LNCaP clone FGC (cell line): ENCODE measurements around the gene DPH1.

ENCODE experiments used
- DNase-seq: peaks from one replicate; pipeline ENCODE4 v3.0.0-alpha.2; 2011; ENCODE audit warnings: low read depth
- H3K4me3 ChIP-seq: 2 replicates; pipeline ENCODE4 v1.5.1; 2011; ENCODE audit warnings: mild to moderate bottlenecking, low read depth, low read length, control low read depth
- TF ChIP-seq, protein P1 (sequence below): IDR thresholded peaks from 2 replicates; pipeline ENCODE4 v1.5.1; 2012; ENCODE audit warnings: mild to moderate bottlenecking; ENCODE audit not compliant: control insufficient read depth, insufficient read depth; ENCODE audit errors: extremely low read depth

Gene DPH1

DNA sequence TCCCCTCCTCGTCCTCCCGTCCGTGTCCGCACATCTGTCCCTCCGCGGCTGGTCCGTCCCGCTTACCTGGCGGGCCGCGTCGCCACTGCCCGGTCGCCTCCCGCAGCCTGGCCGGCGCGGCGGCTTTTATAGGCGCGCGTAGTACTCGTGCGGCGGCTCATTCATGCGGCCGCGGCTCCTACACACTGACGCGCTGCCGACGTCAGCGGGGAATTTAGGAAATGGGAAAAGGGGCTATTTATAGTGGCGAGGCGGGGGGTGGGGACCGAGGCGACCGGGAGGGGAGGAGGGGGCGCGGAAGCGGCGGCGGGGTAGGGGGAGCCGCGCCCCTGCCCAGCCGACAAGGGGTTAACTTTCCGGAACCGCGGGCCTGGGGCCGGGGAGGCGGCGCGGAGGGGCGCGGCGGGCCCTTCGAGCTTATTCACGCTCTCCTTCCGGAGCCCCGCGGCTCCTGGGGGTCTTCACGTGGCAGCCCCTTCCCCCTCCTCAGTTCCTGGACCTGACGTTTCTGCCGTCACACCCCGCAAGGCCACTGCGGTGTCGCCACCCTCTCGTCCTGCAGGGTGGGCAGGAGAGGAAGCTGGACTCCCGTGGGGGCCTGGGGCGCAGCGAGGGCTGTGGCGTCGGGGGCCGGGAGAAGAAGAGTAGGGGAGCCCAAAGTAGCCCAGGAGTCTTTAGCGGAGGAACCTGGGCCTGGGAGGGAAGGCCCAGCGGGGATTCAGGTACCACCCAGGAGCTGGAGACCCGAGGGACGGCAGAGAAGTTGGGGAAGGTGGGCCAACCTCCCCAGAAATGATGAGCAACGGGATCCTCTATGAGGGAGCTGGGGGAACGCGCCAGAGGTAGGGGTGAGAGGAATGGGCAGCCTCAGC lies 21.3 kb downstream of the DPH1 start:
- TF ChIP-seq, protein P1, sequence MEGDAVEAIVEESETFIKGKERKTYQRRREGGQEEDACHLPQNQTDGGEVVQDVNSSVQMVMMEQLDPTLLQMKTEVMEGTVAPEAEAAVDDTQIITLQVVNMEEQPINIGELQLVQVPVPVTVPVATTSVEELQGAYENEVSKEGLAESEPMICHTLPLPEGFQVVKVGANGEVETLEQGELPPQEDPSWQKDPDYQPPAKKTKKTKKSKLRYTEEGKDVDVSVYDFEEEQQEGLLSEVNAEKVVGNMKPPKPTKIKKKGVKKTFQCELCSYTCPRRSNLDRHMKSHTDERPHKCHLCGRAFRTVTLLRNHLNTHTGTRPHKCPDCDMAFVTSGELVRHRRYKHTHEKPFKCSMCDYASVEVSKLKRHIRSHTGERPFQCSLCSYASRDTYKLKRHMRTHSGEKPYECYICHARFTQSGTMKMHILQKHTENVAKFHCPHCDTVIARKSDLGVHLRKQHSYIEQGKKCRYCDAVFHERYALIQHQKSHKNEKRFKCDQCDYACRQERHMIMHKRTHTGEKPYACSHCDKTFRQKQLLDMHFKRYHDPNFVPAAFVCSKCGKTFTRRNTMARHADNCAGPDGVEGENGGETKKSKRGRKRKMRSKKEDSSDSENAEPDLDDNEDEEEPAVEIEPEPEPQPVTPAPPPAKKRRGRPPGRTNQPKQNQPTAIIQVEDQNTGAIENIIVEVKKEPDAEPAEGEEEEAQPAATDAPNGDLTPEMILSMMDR, result no peak
- DNase-seq, result no peak
- H3K4me3 ChIP-seq, result no peak overlapping the region; the same call in 1 of the 2 replicates

DNA sequence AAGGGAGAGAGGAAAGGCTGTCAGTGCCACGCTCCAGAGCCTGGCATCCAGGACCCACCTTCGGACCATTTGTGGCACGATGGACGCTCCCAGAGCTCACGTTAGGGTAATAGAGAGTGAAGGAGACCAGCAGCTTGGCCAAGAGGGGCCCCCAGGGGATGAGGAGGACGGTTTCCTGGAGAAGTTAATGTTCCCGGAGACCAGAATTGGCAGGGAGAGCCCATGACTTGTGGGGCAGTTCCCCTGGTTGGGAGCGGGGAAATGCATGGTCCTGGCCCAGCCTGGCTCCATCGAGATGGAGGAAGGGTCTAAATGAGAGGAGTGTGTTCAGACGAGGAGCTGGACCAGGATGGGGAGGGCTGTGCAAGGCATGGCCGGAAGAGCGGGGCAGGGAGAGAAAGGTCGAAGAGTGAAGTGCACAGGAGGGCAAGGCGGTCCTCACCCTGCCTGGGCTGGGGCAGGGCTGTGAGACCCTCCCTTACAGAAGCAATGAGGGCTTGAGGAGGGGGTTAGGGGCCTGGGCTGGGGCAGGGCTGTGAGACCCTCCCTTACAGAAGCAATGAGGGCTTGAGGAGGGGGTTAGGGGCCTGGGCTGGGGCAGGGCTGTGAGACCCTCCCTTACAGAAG lies 22.1 kb downstream of the DPH1 start:
- H3K4me3 ChIP-seq, result no peak overlapping the region

DNA sequence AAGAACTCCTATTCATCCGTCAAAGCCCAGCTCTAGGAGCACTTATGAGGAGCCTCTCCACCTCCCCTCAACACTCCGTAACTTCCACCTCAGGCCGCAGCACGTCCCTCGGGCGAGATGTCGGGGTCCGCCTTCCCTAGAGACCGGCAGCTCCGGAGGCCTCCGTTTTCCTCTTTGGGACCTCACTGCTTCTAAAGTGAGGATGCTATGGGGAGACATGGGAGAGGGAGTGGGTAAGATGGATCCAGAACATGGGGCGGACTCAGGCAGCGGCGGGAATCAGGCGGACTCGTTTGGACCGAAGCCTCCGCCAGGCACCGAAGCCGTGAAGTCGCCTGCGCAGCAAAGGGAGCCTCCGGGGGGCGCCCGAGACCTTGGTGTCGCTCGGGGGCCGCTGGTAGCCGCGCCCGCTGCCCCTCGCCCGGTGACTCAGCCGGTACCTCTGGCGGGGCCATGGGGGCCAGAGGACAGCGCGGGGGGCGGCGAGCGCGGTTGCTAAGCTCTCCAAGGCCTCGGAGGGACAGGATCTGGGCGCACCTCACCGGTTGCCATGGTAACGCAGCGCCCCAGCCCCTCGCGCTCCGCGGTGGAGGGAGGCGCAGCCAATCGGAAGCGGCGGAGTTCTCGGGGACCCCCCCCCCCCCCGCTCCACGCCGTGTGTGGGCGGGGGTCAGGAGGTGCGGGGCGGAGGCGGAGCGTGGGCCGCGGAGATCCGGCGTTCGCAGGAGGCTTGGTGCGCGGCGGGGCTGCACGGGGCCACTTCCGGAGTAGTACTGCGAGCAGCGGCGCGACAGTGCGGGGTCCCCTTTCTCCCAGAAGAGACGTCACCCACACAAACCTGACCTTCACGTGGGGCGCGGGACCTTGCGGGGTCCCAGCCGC lies 23.7 kb downstream of the DPH1 start:
- TF ChIP-seq, protein P1, result peak; percentile 57
- H3K4me3 ChIP-seq, result peak overlapping the region; percentile 25; the same call in 1 of the 2 replicates
- no peak for DNase-seq

More for the DNA sequence above, 22.1 kb downstream of the DPH1 start:
- no peak for DNase-seq
- TF ChIP-seq, protein P1, result no peak

DNA sequence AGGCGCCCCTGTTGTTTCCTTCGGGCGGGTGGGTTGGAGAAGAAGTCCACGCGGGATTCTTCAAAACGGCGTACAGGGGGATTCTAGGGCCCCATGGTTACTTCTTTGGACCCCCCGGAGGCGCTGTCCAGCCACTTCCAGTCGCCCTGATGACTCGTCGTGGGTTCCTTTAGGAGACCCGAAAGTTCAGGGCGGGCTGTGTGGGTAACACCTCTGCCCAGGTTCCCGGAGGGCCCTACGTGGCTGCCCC lies 24.2 kb downstream of the DPH1 start:
- no peak overlapping the region for H3K4me3 ChIP-seq
- DNase-seq, result no peak
- TF ChIP-seq, protein P1, result no peak

DNA sequence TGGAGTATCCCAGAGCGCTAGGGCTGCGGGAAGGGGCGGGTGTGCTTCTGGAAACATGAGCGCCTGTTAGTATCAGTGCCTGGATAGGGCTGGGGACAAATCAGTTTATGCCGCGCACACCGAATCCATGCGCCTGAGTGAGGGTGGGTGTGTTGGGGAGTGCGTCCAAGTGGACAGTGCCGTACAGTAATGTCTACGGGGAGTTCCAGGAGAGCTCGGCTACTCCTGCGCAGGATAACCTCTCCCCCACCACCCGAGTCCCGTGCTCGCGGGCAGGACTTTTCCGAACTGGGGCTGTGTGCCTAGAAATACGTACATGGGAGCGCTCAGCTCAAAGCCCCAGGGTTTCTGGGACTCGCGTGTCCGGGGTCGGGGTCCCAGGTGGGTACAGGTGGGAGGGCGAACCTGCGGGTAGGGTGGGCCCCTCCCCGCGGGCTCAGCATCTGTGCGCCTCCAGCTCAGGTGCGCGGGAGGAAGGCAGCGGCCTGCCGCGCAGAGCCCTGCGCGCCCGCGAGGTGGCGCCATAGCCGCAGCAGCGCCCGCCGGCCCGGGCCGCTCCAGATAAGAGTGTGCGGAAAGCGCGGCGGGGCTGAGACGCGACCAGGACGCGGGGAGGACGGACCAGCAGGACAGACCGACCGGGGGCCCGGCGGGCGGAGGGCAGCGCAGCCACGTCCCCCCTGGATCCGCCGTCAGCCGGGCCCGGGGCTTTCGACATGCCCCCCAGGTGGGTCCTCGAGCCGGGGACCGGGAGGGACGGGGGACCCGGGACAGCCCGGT lies 24.7 kb downstream of the DPH1 start, which contains the start of gene HIC1:
Gene HIC1, plus strand, starts transcription at position 592 of the 780 bp plus-strand sequence. CDS start 1,588 bp downstream, outside the sequence.
- DNase-seq, result no peak
- H3K4me3 ChIP-seq, result peak within 1 kb of the TSS; percentile 38
- TF ChIP-seq, protein P1, result peak; percentile 92
